PC-3 (cell line): Measurements from ENCODE around the gene CSRNP3. TPM values are rescaled to one million over a fixed set of nuclear protein-coding genes. Genes with fewer than 3 reads are reported as not detected.

Experiments used
- ATAC-seq: fragments of 200-7000 bp; cut with Tn5 transposase; 2 replicates; pipeline ENCODE4 v1.9.1; 2020; ENCODE audit warnings: mild to moderate bottlenecking, moderate library complexity
- BruUV-seq: library from RNA; stranded (reverse); fragments of 400-500 nt; replicated peaks from 2 replicates; lab custom pipeline; 2021; lab: Mats Ljungman, UMichigan
- CTCF ChIA-PET: fragments of 300-600 bp; sonication (Branson Sonifier 250); formaldehyde crosslinking; loops from one replicate; lab custom pipeline; 2022; ENCODE audit warnings: antibody characterized with exemption; lab: Charles Lee
- POLR2A ChIA-PET: fragments of 300-600 bp; sonication (Branson Sonifier 250); formaldehyde crosslinking; loops from one replicate; lab custom pipeline; 2022; ENCODE audit warnings: antibody characterized with exemption; ENCODE audit not compliant: unreplicated experiment; lab: Charles Lee
- DNase-seq: peaks from one replicate; pipeline ENCODE4 v3.0.0-alpha.2; 2015
- H2AFZ ChIP-seq: fragments of 300-600 bp; sonication (generic); 2 replicates; pipeline ENCODE4 v1.6.0; 2016; ENCODE audit warnings: antibody characterized with exemption, low read length
- H3F3A ChIP-seq: fragments of 300-600 bp; sonication (generic); one replicate; pipeline ENCODE4 v1.6.0; 2017; ENCODE audit warnings: antibody characterized with exemption, low read length, control low read depth, mild to moderate bottlenecking; ENCODE audit not compliant: unreplicated experiment
- H3K27ac ChIP-seq: fragments of 300-600 bp; sonication (generic); 2 replicates; pipeline ENCODE4 v1.5.1; 2016; ENCODE audit warnings: mild to moderate bottlenecking, low read length
- H3K27me3 ChIP-seq: fragments of 300-600 bp; sonication (generic); 2 replicates; pipeline ENCODE4 v1.6.1; 2016; ENCODE audit warnings: low read length, mixed read lengths
- H3K36me3 ChIP-seq: fragments of 300-600 bp; sonication (generic); 2 replicates; pipeline ENCODE4 v1.6.1; 2016; ENCODE audit warnings: low read depth, mixed run types, low read length, mixed read lengths
- H3K4me1 ChIP-seq: fragments of 300-600 bp; sonication (generic); 2 replicates; pipeline ENCODE4 v1.5.1; 2016; ENCODE audit warnings: low read length; ENCODE audit not compliant: insufficient read depth
- H3K4me2 ChIP-seq: fragments of 300-600 bp; sonication (generic); 2 replicates; pipeline ENCODE4 v1.6.0; 2016; ENCODE audit warnings: low read length
- H3K4me3 ChIP-seq: fragments of 300-600 bp; sonication (generic); 2 replicates; pipeline ENCODE4 v1.5.1; 2016; ENCODE audit warnings: mild to moderate bottlenecking, low read length, mixed read lengths
- H3K79me2 ChIP-seq: fragments of 300-600 bp; sonication (generic); 2 replicates; pipeline ENCODE4 v1.6.1; 2017; ENCODE audit warnings: low read length, mixed read lengths
- H3K9ac ChIP-seq: fragments of 300-600 bp; sonication (generic); 2 replicates; pipeline ENCODE4 v1.6.0; 2016; ENCODE audit warnings: mild to moderate bottlenecking, low read length
- H3K9me2 ChIP-seq: fragments of 300-600 bp; sonication (generic); replicated peaks from 2 replicates; pipeline ENCODE4 v1.6.1; 2016; ENCODE audit warnings: mixed run types, low read length, mixed read lengths
- H3K9me3 ChIP-seq: fragments of 300-600 bp; sonication (generic); 2 replicates; pipeline ENCODE4 v1.6.1; 2016; ENCODE audit warnings: low read length, mixed read lengths
- H4K20me1 ChIP-seq: fragments of 300-600 bp; sonication (generic); 2 replicates; pipeline ENCODE4 v1.6.1; 2016; ENCODE audit warnings: low read length, mixed read lengths
- CTCF ChIP-seq: fragments of 300-600 bp; sonication (generic); conservative IDR thresholded peaks from 2 replicates; pipeline ENCODE4 v1.5.1; 2017; ENCODE audit warnings: antibody characterized with exemption, low read depth, mild to moderate bottlenecking, low read length
- EZH2 ChIP-seq: fragments of 300-600 bp; sonication (generic); IDR thresholded peaks from one replicate; pipeline ENCODE4 v1.6.1; 2017; ENCODE audit warnings: antibody characterized with exemption, mild to moderate bottlenecking, low read length; ENCODE audit not compliant: unreplicated experiment
- EZH2phosphoT487 ChIP-seq: fragments of 300-600 bp; sonication (generic); IDR thresholded peaks from 2 replicates; pipeline ENCODE4 v1.6.1; 2018; ENCODE audit warnings: mild to moderate bottlenecking, antibody characterized with exemption, low read length, borderline replicate concordance
- intact Hi-C: fragments of 100-400 bp; cut with micrococcal nuclease; formaldehyde crosslinking; loops from 2 replicates; pipeline ENCODE4 v1.9.0; 2023
- total RNA-seq: library from RNA; depleted of rRNA; stranded (reverse); fragments of >200 nt; gene quantifications from 2 replicates; pipeline ENCODE4 v1.2.3, GENCODE V29; 2014

CSRNP3 gene
- total RNA-seq, 1 experiment from 2014 or later: 2.2 TPM

GRCh38 chr2:165651233-165651632 is 181.7 kb downstream of the CSRNP3 start:
- Histone ChIP-seq H3K4me2 (no peak overlapping the region), H3K79me2 (no peaks in the 10 kb centered on the region), H3K9me3 (no peaks in the 10 kb centered on the region), H3K27me3 (no peaks in the 10 kb centered on the region), H3K4me1 (no peaks in the 10 kb centered on the region), H3K27ac (no peak overlapping the region), H3F3A (no peaks in the 10 kb centered on the region), H3K9ac (no peak overlapping the region), H3K36me3 (no peaks in the 10 kb centered on the region), H2AFZ (no peak overlapping the region), H3K9me2 (no peaks in the 10 kb centered on the region), H4K20me1 (no peaks in the 10 kb centered on the region), H3K4me3 (no peak overlapping the region)
- ChIA-PET POLR2A (no interaction called here), CTCF (no interaction called here)
- intact Hi-C loops: no loop called here
- no peak for TF ChIP-seq EZH2phosphoT487
- no peak for TF ChIP-seq EZH2
- TF ChIP-seq CTCF: no peak
- no peak for ATAC-seq
- no peak for DNase-seq
- no TSS peak for BruUV-seq

GRCh38 chr2:165655661-165656060 is 186.2 kb downstream of the CSRNP3 start:
- Histone ChIP-seq H3K4me1 (no peaks in the 10 kb centered on the region), H3F3A (no peaks in the 10 kb centered on the region), H3K36me3 (no peaks in the 10 kb centered on the region), H3K9me3 (no peaks in the 10 kb centered on the region), H3K27ac (no peak overlapping the region), H3K4me2 (no peak overlapping the region), H4K20me1 (no peaks in the 10 kb centered on the region), H3K9me2 (no peaks in the 10 kb centered on the region), H2AFZ (no peak overlapping the region), H3K4me3 (no peak overlapping the region), H3K27me3 (no peaks in the 10 kb centered on the region), H3K9ac (no peak overlapping the region), H3K79me2 (no peaks in the 10 kb centered on the region)
- ATAC-seq (no peak), DNase-seq (no peak)
- intact Hi-C loops: no loop called here
- CTCF ChIA-PET: no interaction called here
- BruUV-seq: no TSS peak
- POLR2A ChIA-PET: no interaction called here
- TF ChIP-seq EZH2phosphoT487 (no peak), EZH2 (no peak), CTCF (no peak)

GRCh38 chr2:165660361-165660760 is 190.9 kb downstream of the CSRNP3 start:
- H3K9me3 ChIP-seq: no peaks in the 10 kb centered on the region
- no peak overlapping the region for H3K27ac ChIP-seq
- intact Hi-C loops: no loop called here
- TF ChIP-seq EZH2phosphoT487: no peak
- TF ChIP-seq EZH2: no peak
- TF ChIP-seq CTCF: no peak
- POLR2A ChIA-PET: interaction anchor here (0.5 kb wide), 1 partner anchor 8 kb away, joined by 3 read pairs; no protein-coding TSS in a partner anchor
- H3K9ac ChIP-seq: no peak overlapping the region
- no peak overlapping the region for H2AFZ ChIP-seq
- no peak overlapping the region for H3K4me2 ChIP-seq
- H3K27me3 ChIP-seq: no peaks in the 10 kb centered on the region
- H3K79me2 ChIP-seq: no peaks in the 10 kb centered on the region
- no peaks in the 10 kb centered on the region for H3K4me1 ChIP-seq
- H3K4me3 ChIP-seq: no peak overlapping the region
- H3F3A ChIP-seq: no peaks in the 10 kb centered on the region
- no peak for ATAC-seq
- DNase-seq: no peak
- no peaks in the 10 kb centered on the region for H3K36me3 ChIP-seq
- 0 out of 2 replicates have a peak, but pooled peaks cover 3% of the 10 kb centered on the region for H3K9me2 ChIP-seq
- CTCF ChIA-PET: no interaction called here
- BruUV-seq: no TSS peak
- no peaks in the 10 kb centered on the region for H4K20me1 ChIP-seq
